ENCODE results near the gene CLHC1.
A peak's percentile ranks its signal among the peaks of the same experiment; 100 is the strongest.
"Not testable (repeated sequence)": the region's sequence is repeated elsewhere in the genome, so short reads cannot be mapped to it uniquely, and the experiment has no call there.

The CLHC1 gene

DNA sequence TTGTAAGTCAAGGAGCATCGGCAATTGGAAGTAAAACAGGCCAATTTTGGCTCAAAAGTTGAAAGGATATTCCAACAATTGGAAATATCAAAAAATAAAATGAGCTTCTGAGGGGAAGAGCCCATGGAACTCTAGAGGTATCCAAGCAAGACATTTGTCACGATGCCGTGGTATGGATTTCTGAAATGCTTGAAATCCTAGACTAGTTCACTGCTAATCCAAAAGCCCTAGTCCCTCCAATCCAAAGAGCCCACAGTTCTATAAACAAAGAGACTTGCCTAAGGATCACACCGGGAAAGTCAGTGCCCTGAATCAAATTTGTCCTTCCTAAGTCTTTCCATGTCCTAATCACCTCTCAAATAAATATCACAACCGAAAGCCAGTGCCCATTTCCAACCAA lies 85.1 kb downstream of the CLHC1 start:
- H3K36me3 ChIP-seq (ENCODE audit: insufficient read depth, low read length) = no peaks in the 10 kb centered on the region
- no peak overlapping the region for H3K4me3 ChIP-seq (ENCODE audit: low read depth in 1 of 2, low read length in 2 of 2)
- no peaks in the 10 kb centered on the region for H3K9me3 ChIP-seq (ENCODE audit: low read length)
- peaks cover 18% of the 10 kb centered on the region for H3K4me1 ChIP-seq (ENCODE audit: insufficient read depth, low read length)
- no peak overlapping the region for H3K9ac ChIP-seq (ENCODE audit: low read length)
- no peaks in the 10 kb centered on the region for H3K27me3 ChIP-seq (ENCODE audit: control insufficient read depth in 1 of 2, insufficient read depth in 2 of 2, low read length in 2 of 2)
- no peak overlapping the region for H3K27ac ChIP-seq (ENCODE audit: low read depth, low read length)

GRCh38 chr2:55146263-55146662 lies 85.8 kb downstream of the CLHC1 start:
- Histone ChIP-seq H3K9me3 (ENCODE audit: low read length) (no peaks in the 10 kb centered on the region), H3K27me3 (ENCODE audit: control insufficient read depth in 1 of 2, insufficient read depth in 2 of 2, low read length in 2 of 2) (no peaks in the 10 kb centered on the region), H3K27ac (ENCODE audit: low read depth, low read length) (no peak overlapping the region), H3K4me3 (ENCODE audit: low read depth in 1 of 2, low read length in 2 of 2) (no peak overlapping the region), H3K4me1 (ENCODE audit: insufficient read depth, low read length) (peaks cover 10% of the 10 kb centered on the region), H3K9ac (ENCODE audit: low read length) (no peak overlapping the region), H3K36me3 (ENCODE audit: insufficient read depth, low read length) (no peaks in the 10 kb centered on the region)

DNA sequence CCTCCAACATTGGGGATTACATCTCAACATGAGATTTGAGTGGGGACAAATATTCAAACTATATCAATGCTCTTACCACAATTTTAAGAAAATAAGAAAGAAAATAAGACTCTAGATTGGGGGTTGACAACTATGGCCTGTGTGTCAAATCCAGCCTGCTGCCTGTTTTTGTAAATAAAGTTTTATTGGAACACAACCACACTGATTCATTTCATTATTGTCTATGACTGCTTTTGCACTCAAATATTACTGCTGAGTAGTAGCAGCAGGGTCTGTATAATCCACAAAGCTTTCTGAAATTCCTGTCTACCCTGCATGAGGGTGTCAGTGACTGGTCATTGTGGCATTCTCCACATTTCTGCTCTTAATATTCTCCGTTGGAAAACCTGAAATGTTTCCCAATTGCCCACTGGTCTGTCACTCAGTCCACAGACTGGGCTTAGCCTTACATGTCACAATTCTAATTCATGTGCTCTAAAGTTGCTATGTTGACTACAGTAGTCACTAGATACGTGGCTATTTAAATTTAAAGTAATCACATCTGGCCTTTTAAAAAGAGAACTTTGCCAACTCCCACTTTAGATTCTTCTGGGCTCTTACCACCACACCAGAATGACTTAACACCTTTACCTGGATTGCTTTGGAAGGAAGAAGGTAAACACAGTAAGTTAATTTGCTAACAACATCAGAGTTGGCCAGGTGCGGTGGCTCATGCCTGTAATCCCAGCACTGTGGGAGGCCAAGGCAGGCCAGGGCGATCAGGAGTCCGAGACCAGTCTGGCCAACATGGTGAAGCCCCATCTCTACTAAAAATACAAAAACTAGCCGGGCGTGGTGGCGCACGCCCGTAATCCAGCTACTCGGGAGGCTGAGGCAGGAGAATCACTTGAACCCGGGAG lies 86.9 kb downstream of the CLHC1 start:
- Histone ChIP-seq H3K27ac (ENCODE audit: low read depth, low read length) (no peak overlapping the region), H3K9ac (ENCODE audit: low read length) (no peak overlapping the region), H3K27me3 (ENCODE audit: control insufficient read depth in 1 of 2, insufficient read depth in 2 of 2, low read length in 2 of 2) (no peaks in the 10 kb centered on the region), H3K4me1 (ENCODE audit: insufficient read depth, low read length) (peaks cover 6% of the 10 kb centered on the region), H3K9me3 (ENCODE audit: low read length) (no peaks in the 10 kb centered on the region), H3K36me3 (ENCODE audit: insufficient read depth, low read length) (no peaks in the 10 kb centered on the region), H3K4me3 (ENCODE audit: low read depth in 1 of 2, low read length in 2 of 2) (no peak overlapping the region)

GRCh38 chr2:55143706-55144105 lies 88.4 kb downstream of the CLHC1 start:
- not testable (repeated sequence) for H3K4me3 ChIP-seq (ENCODE audit: low read depth in 1 of 2, low read length in 2 of 2); H3K27ac ChIP-seq (ENCODE audit: low read depth, low read length); H3K36me3 ChIP-seq (ENCODE audit: insufficient read depth, low read length); H3K27me3 ChIP-seq (ENCODE audit: control insufficient read depth in 1 of 2, insufficient read depth in 2 of 2, low read length in 2 of 2); H3K9ac ChIP-seq (ENCODE audit: low read length); H3K9me3 ChIP-seq (ENCODE audit: low read length)
- peaks cover 10% of the 10 kb centered on the region for H3K4me1 ChIP-seq (ENCODE audit: insufficient read depth, low read length)

GRCh38 chr2:55142518-55142917 lies 89.6 kb downstream of the CLHC1 start:
- no peak overlapping the region for H3K9ac ChIP-seq (ENCODE audit: low read length)
- no peaks in the 10 kb centered on the region for H3K9me3 ChIP-seq (ENCODE audit: low read length)
- no peak overlapping the region for H3K4me3 ChIP-seq (ENCODE audit: low read depth in 1 of 2, low read length in 2 of 2)
- H3K36me3 ChIP-seq (ENCODE audit: insufficient read depth, low read length) = no peaks in the 10 kb centered on the region
- no peaks in the 10 kb centered on the region for H3K27me3 ChIP-seq (ENCODE audit: control insufficient read depth in 1 of 2, insufficient read depth in 2 of 2, low read length in 2 of 2)
- peaks cover 20% of the 10 kb centered on the region for H3K4me1 ChIP-seq (ENCODE audit: insufficient read depth, low read length)
- H3K27ac ChIP-seq (ENCODE audit: low read depth, low read length) = no peak overlapping the region

- Histone ChIP-seq H3K4me1 (ENCODE audit: insufficient read depth, low read length) (peaks cover 20% of the 10 kb centered on the region), H3K27ac (ENCODE audit: low read depth, low read length) (no peak overlapping the region), H3K27me3 (ENCODE audit: control insufficient read depth in 1 of 2, insufficient read depth in 2 of 2, low read length in 2 of 2) (no peaks in the 10 kb centered on the region), H3K9ac (ENCODE audit: low read length) (no peak overlapping the region), H3K36me3 (ENCODE audit: insufficient read depth, low read length) (no peaks in the 10 kb centered on the region), H3K9me3 (ENCODE audit: low read length) (no peaks in the 10 kb centered on the region), H3K4me3 (ENCODE audit: low read depth in 1 of 2, low read length in 2 of 2) (no peak overlapping the region)
These were observed 90.3 kb downstream of the CLHC1 start for GRCh38 chr2:55141572-55142413.

GRCh38 chr2:55140316-55141219 lies 91.5 kb downstream of the CLHC1 start:
- no peaks in the 10 kb centered on the region for H3K27me3 ChIP-seq (ENCODE audit: control insufficient read depth in 1 of 2, insufficient read depth in 2 of 2, low read length in 2 of 2)
- H3K36me3 ChIP-seq (ENCODE audit: insufficient read depth, low read length) = no peaks in the 10 kb centered on the region
- peaks cover 20% of the 10 kb centered on the region for H3K4me1 ChIP-seq (ENCODE audit: insufficient read depth, low read length)
- H3K4me3 ChIP-seq (ENCODE audit: low read depth in 1 of 2, low read length in 2 of 2) = no peak overlapping the region
- H3K27ac ChIP-seq (ENCODE audit: low read depth, low read length) = no peak overlapping the region
- H3K9me3 ChIP-seq (ENCODE audit: low read length) = no peaks in the 10 kb centered on the region
- H3K9ac ChIP-seq (ENCODE audit: low read length) = no peak overlapping the region

GRCh38 chr2:55139305-55139704 lies 92.8 kb downstream of the CLHC1 start:
- peaks cover 25% of the 10 kb centered on the region for H3K4me1 ChIP-seq (ENCODE audit: insufficient read depth, low read length)
- no peaks in the 10 kb centered on the region for H3K9me3 ChIP-seq (ENCODE audit: low read length)
- H3K27ac ChIP-seq (ENCODE audit: low read depth, low read length) = no peak overlapping the region
- no peak overlapping the region for H3K9ac ChIP-seq (ENCODE audit: low read length)
- no peak overlapping the region for H3K4me3 ChIP-seq (ENCODE audit: low read depth in 1 of 2, low read length in 2 of 2)
- no peaks in the 10 kb centered on the region for H3K36me3 ChIP-seq (ENCODE audit: insufficient read depth, low read length)
- no peaks in the 10 kb centered on the region for H3K27me3 ChIP-seq (ENCODE audit: control insufficient read depth in 1 of 2, insufficient read depth in 2 of 2, low read length in 2 of 2)

- no peak overlapping the region for H3K9ac ChIP-seq (ENCODE audit: low read length)
- no peak overlapping the region for H3K27ac ChIP-seq (ENCODE audit: low read depth, low read length)
- H3K4me1 ChIP-seq (ENCODE audit: insufficient read depth, low read length) = peaks cover 30% of the 10 kb centered on the region
These were observed 93.2 kb downstream of the CLHC1 start for GRCh38 chr2:55138882-55139229.

DNA sequence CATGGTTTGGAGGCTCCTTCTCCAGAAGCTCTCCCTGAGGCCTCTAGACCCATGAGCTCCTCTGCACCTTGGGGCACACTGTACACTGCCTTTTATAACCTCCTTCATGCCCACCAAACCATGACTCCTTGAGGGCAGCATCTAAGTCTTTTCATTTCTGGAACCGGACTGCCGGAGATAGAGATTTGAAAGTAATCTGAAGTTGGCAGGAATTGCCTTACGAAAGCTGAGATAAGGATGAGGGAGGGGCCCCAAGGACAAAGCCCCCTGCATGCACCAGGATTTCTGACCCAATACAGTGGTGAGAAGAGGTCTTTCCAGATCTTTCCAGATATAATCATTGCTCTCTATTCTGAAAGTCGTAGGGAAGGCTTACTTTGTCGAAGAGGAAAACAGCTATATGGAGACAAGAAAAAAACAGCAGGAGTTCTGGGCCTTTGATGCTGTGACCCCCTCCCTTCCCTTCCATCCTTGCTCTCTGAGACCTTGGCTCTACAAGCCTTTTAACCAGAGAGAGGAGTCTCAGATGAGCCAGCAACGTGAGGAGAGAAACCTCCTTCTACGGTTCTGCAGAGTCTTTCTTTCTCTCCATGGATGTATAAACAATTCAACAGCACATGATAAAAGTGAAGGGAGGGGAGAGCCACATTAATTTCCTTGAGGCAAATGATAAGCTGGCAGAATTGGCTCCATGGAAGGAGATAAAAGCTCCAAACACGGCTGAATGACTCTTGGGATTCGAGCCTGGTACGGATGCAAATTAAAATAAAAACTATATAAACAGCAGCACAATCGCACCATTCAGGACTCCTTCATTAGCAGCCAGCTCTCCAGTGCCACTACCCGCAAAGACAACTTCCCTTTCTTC lies 93.8 kb downstream of the CLHC1 start:
- no peak overlapping the region for H3K9ac ChIP-seq (ENCODE audit: low read length)
- H3K27ac ChIP-seq (ENCODE audit: low read depth, low read length) = peak overlapping the region; percentile 35
- no peaks in the 10 kb centered on the region for H3K36me3 ChIP-seq (ENCODE audit: insufficient read depth, low read length)
- H3K4me3 ChIP-seq (ENCODE audit: low read depth in 1 of 2, low read length in 2 of 2) = no peak overlapping the region
- H3K4me1 ChIP-seq (ENCODE audit: insufficient read depth, low read length) = peaks cover 35% of the 10 kb centered on the region
- H3K27me3 ChIP-seq (ENCODE audit: control insufficient read depth in 1 of 2, insufficient read depth in 2 of 2, low read length in 2 of 2) = no peaks in the 10 kb centered on the region
- no peaks in the 10 kb centered on the region for H3K9me3 ChIP-seq (ENCODE audit: low read length)

More at GRCh38 chr2:55138882-55139229, 93.2 kb downstream of the CLHC1 start:
- Histone ChIP-seq H3K36me3 (ENCODE audit: insufficient read depth, low read length) (no peaks in the 10 kb centered on the region), H3K9me3 (ENCODE audit: low read length) (no peaks in the 10 kb centered on the region), H3K4me3 (ENCODE audit: low read depth in 1 of 2, low read length in 2 of 2) (no peak overlapping the region), H3K27me3 (ENCODE audit: control insufficient read depth in 1 of 2, insufficient read depth in 2 of 2, low read length in 2 of 2) (no peaks in the 10 kb centered on the region)

All from muscle layer of colon (tissue), 2 donors.